Measurements from ENCODE around the gene BTNL2. TPM values are rescaled to one million over a fixed set of nuclear protein-coding genes. Genes with fewer than 3 reads are reported as not detected.
"Not testable (repeated sequence)": the region's sequence is repeated elsewhere in the genome, so short reads cannot be mapped to it uniquely, and the experiment has no call there.

BTNL2 gene
- polyA plus RNA-seq, 10 donors = 0.16 to 1.2 (median 0.39) TPM; not detected in 1

DNA sequence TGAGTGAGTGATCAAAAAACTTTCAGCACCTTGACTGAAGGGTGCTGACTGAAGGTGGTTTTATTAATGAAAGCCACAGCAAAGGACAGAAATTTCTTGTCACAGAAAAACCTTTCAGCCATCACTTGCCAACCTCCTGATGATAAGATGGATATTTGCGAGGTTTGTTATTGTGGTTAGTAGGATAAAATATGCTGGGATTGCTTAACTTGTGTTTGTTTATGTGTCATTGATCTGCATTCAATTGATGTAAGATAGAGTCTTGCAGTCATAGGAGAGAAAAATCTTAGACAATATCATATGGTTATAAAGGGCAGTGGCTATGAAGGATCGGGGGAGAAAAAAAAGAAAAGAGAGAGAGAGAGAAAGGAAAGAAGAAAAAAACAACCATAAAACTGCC, 36.5 kb downstream of the BTNL2 start:
- no peak for DNase-seq

DNA sequence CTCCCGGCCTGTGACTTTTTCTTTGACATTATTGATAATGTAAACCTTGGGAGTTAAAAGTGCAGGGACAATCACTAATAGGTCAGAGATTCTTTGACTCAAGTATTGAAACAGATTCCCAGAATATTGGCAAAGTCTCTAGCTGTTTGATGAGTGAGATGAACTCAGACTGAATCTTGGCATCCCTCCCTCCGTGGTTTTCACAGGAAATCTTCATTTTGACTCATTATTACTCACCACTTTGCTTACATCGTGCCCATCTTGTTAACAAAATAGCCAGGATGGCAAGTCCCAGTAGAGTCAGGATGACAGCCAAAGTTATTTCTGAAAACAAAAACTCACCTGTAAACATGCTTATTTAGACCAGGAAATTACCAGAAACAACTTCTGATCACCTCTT, 37.3 kb downstream of the BTNL2 start:
- peak in 1 of 3 donors; percentile 69 for DNase-seq

DNA sequence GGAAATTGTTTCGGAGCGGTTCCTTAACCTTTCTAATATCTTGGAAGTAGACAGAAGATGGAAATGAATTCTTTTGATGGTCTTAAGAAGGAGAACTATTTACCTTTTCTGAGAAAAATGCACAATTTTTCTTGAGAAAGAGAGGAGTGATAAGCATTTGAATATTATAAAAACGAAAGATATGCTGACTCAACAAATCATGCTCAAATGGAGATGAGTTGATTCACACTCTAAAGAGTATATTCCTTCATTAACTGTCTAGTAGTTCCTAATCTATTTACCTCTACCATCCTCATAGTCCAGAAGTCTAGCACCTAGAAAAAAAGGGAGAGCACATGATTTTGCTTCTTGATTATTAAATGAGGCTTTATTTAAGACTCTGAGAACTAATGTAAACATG, 39.3 kb downstream of the BTNL2 start:
- no peak for DNase-seq

DNA sequence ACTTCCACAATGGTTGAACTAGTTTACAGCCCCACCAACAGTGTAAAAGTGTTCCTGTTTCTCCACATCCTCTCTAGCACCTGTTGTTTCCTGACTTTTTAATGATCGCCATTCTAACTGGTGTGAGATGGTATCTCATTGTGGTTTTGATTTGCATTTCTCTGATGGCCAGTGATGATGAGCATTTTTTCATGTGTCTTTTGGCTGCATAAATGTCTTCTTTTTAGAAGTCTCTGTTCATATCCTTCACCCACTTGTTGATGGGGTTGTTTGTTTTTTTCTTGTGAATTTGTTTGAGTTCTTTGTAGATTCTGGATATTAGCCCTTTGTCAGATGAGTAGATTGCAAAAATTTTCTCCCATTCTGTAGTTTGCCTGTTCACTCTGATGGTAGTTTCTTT, 47.8 kb downstream of the BTNL2 start:
- not testable (repeated sequence) for DNase-seq

DNA sequence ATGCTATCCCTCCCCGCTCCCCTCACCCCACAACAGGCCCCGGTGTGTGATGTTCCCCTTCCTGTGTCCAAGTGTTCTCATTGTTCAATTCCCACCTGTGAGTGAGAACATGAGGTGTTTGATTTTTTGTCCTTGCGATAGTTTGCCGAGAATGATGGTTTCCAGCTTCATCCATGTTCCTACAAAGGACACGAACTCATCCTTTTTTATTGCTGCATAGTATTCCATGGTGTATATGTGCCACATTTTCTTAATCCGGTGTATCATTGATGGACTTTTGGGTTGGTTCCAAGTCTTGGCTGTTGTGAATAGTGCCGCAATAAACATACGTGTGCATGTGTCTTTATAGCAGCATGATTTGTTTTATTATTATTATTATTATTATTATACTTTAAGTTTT, 48.4 kb downstream of the BTNL2 start:
- DNase-seq = not testable (repeated sequence)

DNA sequence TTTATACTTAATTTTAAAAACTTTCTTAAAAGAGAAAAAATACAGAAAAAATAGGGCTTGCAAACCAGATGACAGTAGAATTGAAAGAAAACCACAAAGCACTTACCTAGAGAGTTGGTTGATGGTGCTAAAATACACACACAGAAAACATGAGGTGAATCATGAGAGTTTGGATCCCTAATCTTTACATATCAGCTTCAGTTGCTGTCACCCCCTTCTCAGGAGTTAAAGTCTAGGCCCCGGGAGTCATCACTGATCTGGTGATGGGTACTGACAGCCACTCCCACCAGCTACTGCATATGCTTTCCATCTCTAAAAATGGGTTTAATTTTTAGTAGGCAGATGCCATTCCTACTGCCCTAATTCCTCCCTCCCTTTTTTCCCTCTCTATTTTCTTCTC, 52.0 kb downstream of the BTNL2 start:
- DNase-seq = no peak

DNA sequence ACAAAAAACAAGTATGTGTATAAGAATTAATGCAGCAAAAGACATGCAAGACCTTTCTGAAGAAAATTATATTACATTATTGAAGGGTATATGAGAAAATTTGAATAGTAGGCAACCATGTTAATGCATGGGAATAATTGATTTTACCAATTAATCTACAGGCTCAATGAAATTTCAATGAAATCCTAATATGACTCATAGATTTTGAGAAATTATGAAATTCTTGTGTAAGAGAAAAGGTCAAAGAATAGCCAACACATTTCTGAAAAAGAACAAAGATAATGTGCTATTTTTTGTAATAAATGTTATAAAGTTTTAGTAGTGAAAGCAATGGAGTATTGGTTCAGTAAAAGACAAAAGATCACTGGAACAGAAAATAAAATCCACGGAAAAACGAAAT, 53.6 kb downstream of the BTNL2 start:
- no peak for DNase-seq

Other genes starting within 250 kb of the BTNL2 start
- 10 to 100 TPM; 19.1 to 45.8 (median 25.4) TPM for gene EGFL8, start 242.6 kb downstream of the BTNL2 start, polyA plus RNA-seq (ENCODE audit: insufficient read length in 10 of 10)
- 10 to 100 TPM; 55.3 to 64.3 (median 59.1) TPM for gene AGPAT1, start 231.1 kb downstream of the BTNL2 start, polyA plus RNA-seq (ENCODE audit: insufficient read length in 10 of 10)
- 10 to 100 TPM; 39.1 to 54.0 (median 48.7) TPM for gene RNF5, start 228.8 kb downstream of the BTNL2 start, polyA plus RNA-seq (ENCODE audit: insufficient read length in 10 of 10)
- gene AGER, start 222.9 kb downstream of the BTNL2 start, polyA plus RNA-seq (ENCODE audit: insufficient read length in 10 of 10) = 10 to 100 TPM in 2 of 10 donors, 1 to 10 TPM in 8; 4.9 to 15.9 (median 7.4) TPM
- gene PBX2, start 217.0 kb downstream of the BTNL2 start, polyA plus RNA-seq (ENCODE audit: insufficient read length in 10 of 10) = 100 to 1,000 TPM in 7 of 10 donors, 10 to 100 TPM in 3; 86.2 to 123 (median 103) TPM
- 10 to 100 TPM in 2 of 10 donors, 1 to 10 TPM in 8; 5.0 to 17.7 (median 7.4) TPM for gene GPSM3, start 214.5 kb downstream of the BTNL2 start, polyA plus RNA-seq (ENCODE audit: insufficient read length in 10 of 10)
- gene NOTCH4, start 183.1 kb downstream of the BTNL2 start, polyA plus RNA-seq (ENCODE audit: insufficient read length in 10 of 10) = 10 to 100 TPM; 15.1 to 30.0 (median 22.0) TPM
- under 1 TPM in 1 of 10 donors, not detected in 9; 0.45 TPM for gene TSBP1, start 35.3 kb downstream of the BTNL2 start, polyA plus RNA-seq (ENCODE audit: insufficient read length in 10 of 10)
- gene HLA-DRA, start 32.7 kb upstream of the BTNL2 start, polyA plus RNA-seq (ENCODE audit: insufficient read length in 10 of 10) = 10 to 100 TPM; 16.9 to 36.5 (median 29.0) TPM
- gene HLA-DRB5, start 123.1 kb upstream of the BTNL2 start, polyA plus RNA-seq (ENCODE audit: insufficient read length in 10 of 10) = 10 to 100 TPM in 3 of 10 donors, 1 to 10 TPM in 7; 1.1 to 19.3 (median 2.9) TPM
- 10 to 100 TPM in 6 of 10 donors, 1 to 10 TPM in 4; 3.9 to 22.6 (median 11.4) TPM for gene HLA-DRB1, start 182.7 kb upstream of the BTNL2 start, polyA plus RNA-seq (ENCODE audit: insufficient read length in 10 of 10)
- 1 to 10 TPM in 9 of 10 donors, under 1 TPM in 1; 0.89 to 6.0 (median 2.5) TPM for gene HLA-DQA1, start 230.2 kb upstream of the BTNL2 start, polyA plus RNA-seq (ENCODE audit: insufficient read length in 10 of 10)

All from muscle of back (tissue), 11 donors.